Stimulated activated naive CD4-positive, alpha-beta T cell treated with Interleukin-2 at 50 U/mL for 16 hours (primary cell): ENCODE data around the gene ADD1.
"Not testable (repeated sequence)": the region's sequence is repeated elsewhere in the genome, so short reads cannot be mapped to it uniquely, and the experiment has no call there.

ENCODE experiments used
- DNase-seq: peaks from one replicate; lab custom pipeline; 2025; lab: John Stamatoyannopoulos, UW

The ADD1 gene

GRCh38 chr4:2922453-2923101 is 78.9 kb downstream of the ADD1 start:
- DNase-seq: not testable (repeated sequence)

- no peak for DNase-seq
These were observed 79.5 kb downstream of the ADD1 start for GRCh38 chr4:2923141-2923551.

- no peak for DNase-seq
These were observed 80.1 kb downstream of the ADD1 start for GRCh38 chr4:2923668-2924173.

GRCh38 chr4:2924286-2924685 is 80.6 kb downstream of the ADD1 start:
- no peak for DNase-seq

GRCh38 chr4:2924765-2925301 is 81.2 kb downstream of the ADD1 start:
- no peak for DNase-seq

- no peak for DNase-seq
These were observed 81.9 kb downstream of the ADD1 start for GRCh38 chr4:2925496-2925895.

GRCh38 chr4:2925931-2926860 is 82.6 kb downstream of the ADD1 start:
- DNase-seq: no peak

- no peak for DNase-seq
These were observed 83.5 kb downstream of the ADD1 start for GRCh38 chr4:2927016-2927695.

GRCh38 chr4:2927696-2928075 is 84.0 kb downstream of the ADD1 start:
- DNase-seq: no peak

GRCh38 chr4:2928242-2929176 is 84.9 kb downstream of the ADD1 start:
- DNase-seq: no peak

GRCh38 chr4:2929469-2929868 is 85.8 kb downstream of the ADD1 start:
- no peak for DNase-seq

GRCh38 chr4:2930135-2930757 is 86.6 kb downstream of the ADD1 start:
- no peak for DNase-seq

- no peak for DNase-seq
These were observed 87.3 kb downstream of the ADD1 start for GRCh38 chr4:2930758-2931511.

GRCh38 chr4:2931512-2932301 is 88.1 kb downstream of the ADD1 start:
- DNase-seq: peak; percentile 44

GRCh38 chr4:2932321-2932950 is 88.8 kb downstream of the ADD1 start:
- DNase-seq: no peak

GRCh38 chr4:2932951-2933565 is 89.4 kb downstream of the ADD1 start:
- peak; percentile 27 for DNase-seq

GRCh38 chr4:2933566-2934076 is 90.0 kb downstream of the ADD1 start:
- no peak for DNase-seq
